ENCODE results near the gene DYNC1LI1. TPM values are rescaled to one million over a fixed set of nuclear protein-coding genes. Genes with fewer than 3 reads are reported as not detected.
A peak's percentile ranks its signal among the peaks of the same experiment; 100 is the strongest.
"Not testable (repeated sequence)": the region's sequence is repeated elsewhere in the genome, so short reads cannot be mapped to it uniquely, and the experiment has no call there.

The DYNC1LI1 gene
- polyA plus RNA-seq, 10 donors, result 28.4 to 38.7 (median 32.2) TPM

DNA sequence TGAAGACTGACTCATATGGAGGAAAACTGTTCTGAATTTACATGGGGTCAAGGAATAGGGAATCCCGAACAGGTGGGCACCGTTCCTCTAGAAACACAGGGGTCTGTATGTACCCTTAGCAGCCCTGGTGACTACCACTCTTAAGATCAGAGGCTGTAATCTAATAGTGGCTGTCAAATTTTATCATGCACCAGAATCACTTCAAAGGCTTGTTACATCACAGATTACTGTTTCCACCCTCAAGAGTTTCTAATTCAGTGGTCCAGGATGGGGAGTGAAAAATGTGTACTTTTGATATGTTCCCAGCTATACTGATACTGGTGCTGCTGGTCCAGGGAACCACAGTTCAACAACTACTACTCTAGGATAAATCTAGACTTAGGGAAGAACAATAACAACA, 27.9 kb downstream of the DYNC1LI1 start:
- no peak for DNase-seq

- no peak for DNase-seq
These were observed 29.8 kb downstream of the DYNC1LI1 start for GRCh38 chr3:32540899-32541298.

- DNase-seq, result no peak
These were observed 38.2 kb downstream of the DYNC1LI1 start for GRCh38 chr3:32532434-32532833.

GRCh38 chr3:32531010-32531647, 39.5 kb downstream of the DYNC1LI1 start:
- no peak for DNase-seq

DNA sequence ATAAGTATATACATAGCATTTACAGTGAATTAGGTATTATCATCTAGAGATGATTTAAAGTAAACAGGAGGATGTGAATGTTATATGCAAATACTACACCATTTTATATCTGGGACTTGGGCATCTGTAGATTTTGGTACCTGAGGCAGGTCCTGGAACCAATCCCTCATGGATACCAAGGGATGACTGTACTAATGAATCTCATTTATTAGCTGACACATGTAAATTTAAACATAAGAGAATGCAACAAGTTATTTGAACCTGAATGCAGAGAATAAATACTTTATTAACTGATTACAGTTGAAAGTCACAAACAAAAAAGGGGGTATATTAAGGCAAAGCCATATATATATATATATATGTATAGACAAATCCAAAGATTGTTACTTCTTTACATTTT, 44.9 kb downstream of the DYNC1LI1 start:
- DNase-seq, result no peak

- DNase-seq, result no peak
These were observed 48.0 kb downstream of the DYNC1LI1 start for GRCh38 chr3:32522682-32523081.

DNA sequence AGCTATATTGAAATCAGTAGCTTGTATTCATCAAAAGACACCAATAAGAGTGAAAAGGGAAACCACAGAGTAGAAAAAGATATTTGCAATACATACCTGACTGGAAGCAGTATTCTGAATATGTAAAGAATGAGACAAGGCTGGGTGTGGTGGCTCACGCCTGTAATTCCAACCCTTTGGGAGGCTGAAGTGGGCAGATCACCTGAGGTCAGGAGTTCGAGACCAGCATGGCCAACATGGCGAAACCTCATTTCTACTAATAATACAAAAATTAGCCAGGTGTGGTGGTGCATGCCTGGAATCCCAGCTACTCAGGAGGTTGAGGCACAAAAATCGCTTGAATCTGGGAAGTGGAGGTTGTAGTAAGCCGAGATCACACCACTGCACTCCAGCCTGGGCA, 51.7 kb downstream of the DYNC1LI1 start:
- DNase-seq, result not testable (repeated sequence)

DNA sequence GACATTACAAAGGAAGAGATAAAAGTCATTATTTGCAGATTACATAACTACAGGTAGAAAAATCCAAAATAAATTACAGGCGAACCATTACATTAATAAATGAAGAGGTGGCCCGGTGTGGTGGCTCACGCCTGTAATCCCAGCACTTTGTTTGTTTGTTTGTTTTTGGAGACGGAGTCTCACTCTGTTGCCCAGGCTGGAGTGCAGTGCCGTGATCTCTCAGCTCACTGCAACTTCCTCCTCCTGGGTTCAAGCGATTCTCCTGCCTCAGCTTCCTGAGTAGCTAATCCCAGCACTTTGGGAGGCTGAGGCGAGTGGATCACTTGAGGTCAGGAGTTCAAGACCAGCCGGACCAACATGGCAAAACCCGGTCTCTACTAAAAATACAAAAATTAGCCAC, 53.9 kb downstream of the DYNC1LI1 start:
- not testable (repeated sequence) for DNase-seq

DNA sequence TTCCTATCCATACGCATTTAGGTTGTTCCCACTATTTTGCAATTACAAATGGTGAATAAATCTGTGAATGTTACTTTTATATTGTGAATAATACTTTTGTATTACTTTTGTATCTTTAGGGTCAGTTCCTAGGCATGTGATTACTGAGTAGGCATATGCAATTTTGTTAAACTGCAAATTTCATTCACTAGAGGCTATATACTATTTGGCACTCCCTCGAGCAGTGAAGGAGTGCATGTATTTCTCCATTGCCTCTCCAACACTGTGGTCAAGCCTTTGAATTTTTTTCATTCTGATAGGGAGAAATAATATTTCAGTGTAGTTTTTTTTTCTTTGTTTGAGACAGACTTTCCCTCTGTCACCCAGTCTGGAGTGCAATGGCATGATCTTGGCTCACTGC, 59.7 kb downstream of the DYNC1LI1 start:
- DNase-seq, result no peak

DNA sequence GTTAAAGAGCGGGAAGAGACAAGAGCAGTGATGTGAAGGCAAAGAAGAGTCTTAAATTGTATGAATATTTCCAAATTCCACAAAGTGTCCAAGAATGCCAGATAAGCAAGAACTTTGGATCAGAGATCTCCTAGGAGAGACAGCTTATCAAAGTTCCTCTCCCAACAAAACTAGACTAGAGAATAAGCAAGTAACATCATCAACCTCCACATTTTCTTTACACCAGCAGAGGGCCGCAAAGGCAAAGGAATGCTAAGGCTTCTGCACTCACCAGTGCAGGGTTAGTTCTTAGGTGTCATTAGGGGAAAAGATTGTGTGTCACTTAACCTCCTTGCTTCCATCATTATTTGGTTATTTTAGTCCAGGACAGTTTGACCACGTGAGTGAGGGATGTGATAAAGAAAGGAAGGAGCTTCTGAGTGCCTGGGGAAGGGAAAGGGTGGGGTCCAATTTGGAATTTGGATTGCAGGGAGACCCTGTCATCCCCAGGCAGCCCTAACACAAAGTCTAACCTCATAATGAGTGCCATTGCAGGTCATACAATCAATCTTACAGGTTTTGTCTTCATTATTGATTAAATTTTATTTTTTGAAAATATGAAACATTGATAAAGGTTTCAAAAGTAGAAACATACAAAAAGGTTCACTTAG, 60.5 kb downstream of the DYNC1LI1 start:
- peak; percentile 64 to 87 (median 74) for DNase-seq

DNA sequence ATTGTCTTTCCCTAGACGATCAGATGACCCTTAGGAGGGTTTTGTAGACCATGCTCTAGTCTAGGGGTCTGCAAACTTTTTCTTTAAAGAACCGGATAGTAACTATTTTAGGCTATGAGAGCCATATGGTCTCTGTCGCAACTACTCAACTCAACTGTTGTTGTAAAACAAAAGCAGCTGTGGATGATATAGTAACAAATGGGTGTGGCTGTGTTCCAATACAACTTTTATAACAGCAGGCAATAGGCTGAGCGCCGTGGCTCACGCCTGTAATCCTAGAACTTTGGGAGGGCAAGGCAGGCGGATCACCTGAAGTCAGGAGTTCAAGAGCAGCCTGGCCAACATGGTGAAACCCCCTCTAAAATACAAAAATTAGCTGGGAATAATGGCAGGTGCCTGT, 61.9 kb downstream of the DYNC1LI1 start:
- peak; percentile 13 to 69 (median 32) for DNase-seq

DNA sequence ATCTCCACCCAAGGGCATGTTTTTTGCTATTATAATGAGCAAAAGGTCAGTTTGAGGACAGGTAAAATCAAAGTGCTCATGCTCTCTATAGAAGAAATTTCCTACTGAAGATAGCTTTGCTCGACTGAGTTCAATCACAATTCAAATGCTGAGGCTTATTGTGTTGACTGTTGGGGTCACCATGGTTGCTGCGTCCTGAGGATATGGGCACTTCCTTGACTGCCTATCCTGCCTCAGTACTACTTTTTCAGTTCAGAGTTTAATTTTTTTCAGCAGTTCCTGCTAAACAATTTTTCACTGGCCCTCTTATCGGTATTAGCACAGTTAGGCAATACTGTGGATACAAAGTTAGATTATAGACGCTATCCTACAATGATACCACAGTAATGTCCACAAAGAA, 64.2 kb downstream of the DYNC1LI1 start:
- no peak for DNase-seq

DNA sequence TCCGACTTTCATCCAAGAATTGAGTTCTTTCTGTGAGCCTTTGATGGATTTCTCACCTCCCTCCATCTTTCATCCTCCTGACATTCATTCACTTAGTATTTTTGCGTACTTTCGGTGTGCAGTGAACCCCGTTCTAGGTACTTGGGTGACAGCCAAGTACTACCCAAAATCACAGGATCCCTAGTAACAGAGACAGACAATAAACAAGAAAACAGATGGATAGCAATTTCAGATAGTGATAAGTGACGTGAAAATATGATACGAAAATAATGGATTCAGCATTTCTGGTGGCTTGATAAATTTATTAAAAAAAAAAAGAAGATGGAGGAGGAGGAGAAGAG, 67.7 kb downstream of the DYNC1LI1 start:
- DNase-seq, result no peak

DNA sequence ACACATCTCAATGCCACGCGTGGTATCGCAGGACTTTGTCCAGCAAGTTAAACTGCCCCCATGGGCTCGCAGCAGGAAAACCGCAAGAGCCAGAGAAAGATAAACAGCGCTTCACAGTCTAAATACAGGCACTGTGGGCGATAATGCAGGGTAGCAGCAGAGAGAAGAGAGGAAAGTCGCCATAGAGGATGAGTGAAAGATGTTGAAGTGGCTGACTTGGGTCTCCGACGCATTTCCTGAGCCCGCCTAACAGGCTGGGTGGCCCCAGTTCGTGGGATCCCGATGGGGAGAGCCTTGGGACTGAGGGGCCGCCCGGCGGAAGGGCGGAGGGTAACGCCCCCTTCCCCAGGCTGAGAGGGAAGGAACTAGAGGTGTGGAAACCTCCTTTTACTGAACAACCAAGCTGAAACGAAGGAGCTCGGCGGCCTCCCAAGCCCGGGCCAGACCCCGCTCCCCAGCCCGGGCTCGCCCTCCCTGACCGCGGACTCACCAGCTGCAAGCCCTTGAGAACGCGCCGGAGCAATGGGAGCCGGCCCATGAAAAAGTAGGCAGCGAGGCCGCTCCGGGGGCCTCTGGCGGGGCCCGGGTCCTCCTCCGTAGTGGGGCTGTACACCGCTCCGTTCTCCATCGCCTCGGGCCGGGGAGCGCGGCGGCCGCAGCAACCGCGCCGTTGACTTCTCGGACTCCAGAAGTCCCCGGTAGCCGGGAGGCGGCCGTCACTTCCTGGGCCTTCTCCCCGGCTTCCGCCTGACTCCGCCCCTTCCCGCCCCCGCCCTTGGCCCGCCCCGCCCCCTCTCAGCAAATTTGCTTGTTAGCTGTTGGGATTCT, 68.3 kb downstream of the DYNC1LI1 start, which contains the start of gene CMTM6:
Gene CMTM6, minus strand, starts transcription at position 735 of the 828 bp plus-strand sequence. Its CDS starts 107 bp downstream, at position 628.
- DNase-seq, result peak; percentile 76 to 93 (median 86)

GRCh38 chr3:32501783-32502117, 68.9 kb downstream of the DYNC1LI1 start:
- DNase-seq, result no peak

- DNase-seq, result no peak
These were observed 69.5 kb downstream of the DYNC1LI1 start for GRCh38 chr3:32500880-32501782.

- no peak for DNase-seq
These were observed 70.4 kb downstream of the DYNC1LI1 start for GRCh38 chr3:32500231-32500630.

DNA sequence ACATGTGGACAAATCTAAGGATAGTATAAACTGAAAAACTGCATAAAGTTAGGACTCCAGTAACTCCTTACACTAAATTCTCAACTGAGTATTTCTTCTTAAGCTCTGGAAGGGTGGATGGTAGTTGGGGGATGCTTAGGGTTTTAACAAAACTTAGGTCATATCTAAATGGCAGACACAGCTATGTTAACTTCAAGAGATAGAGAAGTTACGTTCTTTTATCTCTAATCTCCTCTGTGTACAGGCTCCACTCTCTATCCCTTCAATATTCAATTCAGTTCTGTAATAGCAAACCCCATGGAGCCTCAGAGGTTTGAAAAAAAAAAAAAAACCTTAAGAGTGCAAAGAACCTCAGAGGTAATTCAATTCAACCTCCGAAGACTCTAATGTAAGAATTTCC, 71.1 kb downstream of the DYNC1LI1 start:
- DNase-seq, result no peak

- DNase-seq, result no peak
These were observed 71.7 kb downstream of the DYNC1LI1 start for GRCh38 chr3:32498992-32499391.

DNA sequence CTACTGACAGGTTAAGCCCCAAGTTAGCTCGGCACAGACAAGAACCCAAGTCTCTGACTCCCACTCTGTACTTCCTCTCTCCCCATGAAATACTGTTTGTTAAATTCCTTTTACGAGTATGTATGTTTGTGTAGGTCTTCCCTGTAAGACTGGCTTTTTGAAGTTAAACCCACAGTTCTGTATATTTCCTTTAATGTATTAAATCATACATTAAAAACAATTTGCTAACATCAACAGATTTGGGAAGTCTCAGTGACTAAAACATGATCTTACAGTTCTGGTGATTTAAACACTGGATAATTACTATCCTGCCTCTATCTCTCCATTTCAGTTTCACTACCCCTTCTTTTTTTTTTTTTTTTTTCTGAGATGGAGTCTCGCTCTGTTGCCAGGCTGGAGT, 72.4 kb downstream of the DYNC1LI1 start:
- DNase-seq, result no peak

- no peak for DNase-seq
These were observed 75.0 kb downstream of the DYNC1LI1 start for GRCh38 chr3:32495609-32496008.

DNA sequence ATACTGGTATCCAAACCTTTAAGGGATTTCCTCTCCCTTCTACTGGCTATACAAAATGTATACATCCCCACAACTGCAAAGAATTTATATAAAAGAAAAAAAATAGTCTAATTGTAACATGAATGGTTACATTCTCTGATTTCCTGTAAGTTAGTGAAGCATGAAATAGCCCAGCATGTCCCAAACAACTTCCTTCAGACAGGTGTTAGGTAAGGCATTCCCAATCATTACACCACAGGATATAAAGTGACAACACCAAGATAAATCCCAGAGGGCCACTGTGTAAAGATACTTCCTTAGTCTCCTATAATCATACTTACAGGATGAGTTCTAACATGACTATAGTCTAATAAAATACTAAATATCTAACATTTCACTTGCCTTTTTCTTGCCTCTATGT, 75.6 kb downstream of the DYNC1LI1 start:
- no peak for DNase-seq

Data from muscle of back (tissue), 11 donors.